ENCODE results near the gene CIT. TPM values are rescaled to one million over a fixed set of nuclear protein-coding genes. Genes with fewer than 3 reads are reported as not detected.

The CIT gene
- total and polyA plus RNA-seq, 2 donors (not counting 3 experiments of a cell fraction or from before 2014, with no cell fraction given) = 13.3 to 61.8 TPM

DNA sequence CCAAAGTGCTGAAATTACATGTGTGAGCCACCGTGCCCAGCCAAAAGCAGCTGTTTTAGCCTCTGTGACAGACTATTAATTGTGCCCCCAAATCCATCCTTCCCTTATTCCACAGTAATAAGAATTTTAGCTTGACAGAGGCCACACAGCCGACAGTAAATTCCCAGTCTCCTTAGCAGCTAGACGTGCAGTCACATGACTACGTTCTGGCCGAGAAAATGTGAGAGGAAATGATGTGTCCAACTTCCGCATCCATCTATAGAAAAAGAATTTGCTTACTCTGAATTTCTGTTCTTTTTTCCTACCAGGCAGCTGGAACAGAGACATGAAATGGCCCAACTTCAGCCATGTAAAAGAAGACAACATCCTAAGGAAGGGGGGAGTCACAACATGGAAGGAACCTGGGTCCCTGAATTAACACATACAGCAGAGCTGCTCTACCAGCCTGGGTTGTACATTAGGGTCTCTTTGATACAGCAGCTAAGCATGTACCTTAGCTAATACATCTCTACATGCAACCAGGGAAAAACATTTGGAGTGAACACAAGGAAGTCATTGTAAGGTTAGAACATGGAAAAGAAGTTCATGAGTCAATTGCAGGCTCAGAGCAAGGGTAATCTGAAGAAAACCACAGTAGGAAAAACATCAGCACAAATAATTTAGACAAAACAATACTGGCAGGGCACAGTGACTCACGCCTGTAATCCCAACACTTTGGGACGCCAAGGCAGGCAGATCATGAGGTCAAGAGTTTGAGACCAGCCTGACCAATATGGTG lies 35.5 kb downstream of the CIT start:
- no peaks in the 10 kb centered on the region for H3K27me3 ChIP-seq (ENCODE audit: control insufficient read depth in 2 of 2, insufficient read depth in 2 of 2, low read length in 2 of 2)
- dilution Hi-C loops (cut with MboI; ENCODE audit: extremely low pct_ligation_motif_present, low sequenced_read_pairs) (no loop called here), intact Hi-C loops (cut with micrococcal nuclease) (no loop called here)
- no peak overlapping the region for H3K9ac ChIP-seq (replicated peaks; ENCODE audit: extremely low read depth, insufficient read depth, low read length)
- no peaks in the 10 kb centered on the region for H3K4me1 ChIP-seq (ENCODE audit: control insufficient read depth, extremely low read depth, insufficient read depth, low read length)
- H3K4me3 ChIP-seq (replicated peaks in 1 of 3; ENCODE audit: insufficient read depth in 1 of 3, low read depth in 1 of 3, low read length in 3 of 3) = no peak overlapping the region
- DNase-seq (ENCODE audit: low read depth, low spot score) = peak; percentile 5
- H3K36me3 ChIP-seq (ENCODE audit: control insufficient read depth in 2 of 2, extremely low read depth in 1 of 2, insufficient read depth in 2 of 2, low read length in 2 of 2) = no peaks in the 10 kb centered on the region
- H3K9me3 ChIP-seq (replicated peaks; ENCODE audit: control insufficient read depth, insufficient read depth, low read length) = no peaks in the 10 kb centered on the region
- peak overlapping the region; percentile 46 for H3K27ac ChIP-seq (ENCODE audit: insufficient read depth, low read depth, low read length)
- H3K79me2 ChIP-seq (ENCODE audit: control insufficient read depth, insufficient read depth, low read length) = peaks cover 10% of the 10 kb centered on the region
- peak overlapping the region; percentile 58 for H2AFZ ChIP-seq (ENCODE audit: low read depth, low read length)
- peak; percentile 12 for FAIRE-seq
- ChIA-PET CTCF (interaction anchor here (0.7 kb wide), 1 partner anchor 208 kb away, joined by 3 read pairs; no protein-coding TSS in a partner anchor), POLR2A (no interaction called here)
- H3K9me1 ChIP-seq (replicated peaks; ENCODE audit: control insufficient read depth, extremely low read depth, insufficient read depth, low read length) = no peaks in the 10 kb centered on the region
- no TSS peak for BruUV-seq (replicated peaks)
- TF ChIP-seq, protein P1, sequence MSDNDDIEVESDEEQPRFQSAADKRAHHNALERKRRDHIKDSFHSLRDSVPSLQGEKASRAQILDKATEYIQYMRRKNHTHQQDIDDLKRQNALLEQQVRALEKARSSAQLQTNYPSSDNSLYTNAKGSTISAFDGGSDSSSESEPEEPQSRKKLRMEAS (IDR thresholded peaks at IDR 0.05; ENCODE audit: insufficient read depth, insufficient read length) = no peak
- no peak for TF ChIP-seq POLR2AphosphoS5 (IDR thresholded peaks at IDR 0.05; ENCODE audit: insufficient read depth, low read depth, low read length)
- TF ChIP-seq, protein P2, sequence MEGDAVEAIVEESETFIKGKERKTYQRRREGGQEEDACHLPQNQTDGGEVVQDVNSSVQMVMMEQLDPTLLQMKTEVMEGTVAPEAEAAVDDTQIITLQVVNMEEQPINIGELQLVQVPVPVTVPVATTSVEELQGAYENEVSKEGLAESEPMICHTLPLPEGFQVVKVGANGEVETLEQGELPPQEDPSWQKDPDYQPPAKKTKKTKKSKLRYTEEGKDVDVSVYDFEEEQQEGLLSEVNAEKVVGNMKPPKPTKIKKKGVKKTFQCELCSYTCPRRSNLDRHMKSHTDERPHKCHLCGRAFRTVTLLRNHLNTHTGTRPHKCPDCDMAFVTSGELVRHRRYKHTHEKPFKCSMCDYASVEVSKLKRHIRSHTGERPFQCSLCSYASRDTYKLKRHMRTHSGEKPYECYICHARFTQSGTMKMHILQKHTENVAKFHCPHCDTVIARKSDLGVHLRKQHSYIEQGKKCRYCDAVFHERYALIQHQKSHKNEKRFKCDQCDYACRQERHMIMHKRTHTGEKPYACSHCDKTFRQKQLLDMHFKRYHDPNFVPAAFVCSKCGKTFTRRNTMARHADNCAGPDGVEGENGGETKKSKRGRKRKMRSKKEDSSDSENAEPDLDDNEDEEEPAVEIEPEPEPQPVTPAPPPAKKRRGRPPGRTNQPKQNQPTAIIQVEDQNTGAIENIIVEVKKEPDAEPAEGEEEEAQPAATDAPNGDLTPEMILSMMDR (IDR thresholded peaks at IDR 0.05; ENCODE audit: extremely low read depth in 1 of 2, insufficient read depth in 1 of 2, low read depth in 1 of 2, low read length in 2 of 2) = no peak
- no peak for TF ChIP-seq POLR2A (IDR thresholded peaks at IDR 0.05; ENCODE audit: low read depth, low read length)
- no peak for TF ChIP-seq MYC (IDR thresholded peaks at IDR 0.05; ENCODE audit: low read depth, low read length)
- TF ChIP-seq JUN (IDR thresholded peaks at IDR 0.05; ENCODE audit: borderline replicate concordance, insufficient read depth, insufficient read length, low read depth) = no peak
- TF ChIP-seq FOS (IDR thresholded peaks at IDR 0.05; ENCODE audit: borderline replicate concordance, insufficient read depth, low read length) = no peak
- no peak for TF ChIP-seq GATA2 (IDR thresholded peaks at IDR 0.05; ENCODE audit: insufficient read depth, insufficient read length, low read depth, low read length)
- no peak for TF ChIP-seq EZH2 (IDR thresholded peaks at IDR 0.05; ENCODE audit: borderline replicate concordance, low read depth, low read length, severe bottlenecking)
- no peaks in the 10 kb centered on the region for H4K20me1 ChIP-seq (replicated peaks; ENCODE audit: control insufficient read depth, extremely low read depth, insufficient read depth, low read length)
- H3K4me2 ChIP-seq (ENCODE audit: insufficient read depth, low read length) = peak overlapping the region; percentile 20
